ENCODE results near the gene ERBIN.

GRCh38 chr5:65903581-65903980 is 22.8 kb upstream of the ERBIN start:
- TF ChIP-seq CTCF (conservative IDR thresholded peaks at IDR 0.05) = no peak
- TF ChIP-seq EZH2 (IDR thresholded peaks at IDR 0.05; ENCODE audit: low read depth) = no peak

Measured in PC-9 (cell line).